Stimulated activated memory B cell treated with anti-CD40 and anti-IgM and Interleukin-4, amounts not matched to agents 10 μg/mL and 1 μg/mL and 100 μg/mL, for 72 hours (primary cell): ENCODE data around the gene CCDC186.
A peak's percentile ranks its signal among the peaks of the same experiment; 100 is the strongest.

Experiments
- ATAC-seq: fragments of 150-1000 bp; cut with Tn5 transposase; 2 replicates; pipeline ENCODE4 v1.10.0; 2021
- H3K27ac Mint-ChIP-seq: one replicate; pipeline ENCODE4 v1.8.0; 2022; ENCODE audit warnings: mild to moderate bottlenecking, mixed read lengths
- H3K27me3 Mint-ChIP-seq: one replicate; pipeline ENCODE4 v1.8.0; 2022; ENCODE audit warnings: mixed read lengths
- H3K36me3 Mint-ChIP-seq: one replicate; pipeline ENCODE4 v1.8.0; 2022; ENCODE audit warnings: mixed read lengths
- H3K4me1 Mint-ChIP-seq: one replicate; pipeline ENCODE4 v1.8.0; 2022; ENCODE audit warnings: mixed read lengths
- H3K4me3 Mint-ChIP-seq: one replicate; pipeline ENCODE4 v1.8.0; 2022; ENCODE audit warnings: mild to moderate bottlenecking, moderate library complexity, mixed read lengths
- H3K9me3 Mint-ChIP-seq: one replicate; pipeline ENCODE4 v1.8.0; 2022; ENCODE audit warnings: mixed read lengths

CCDC186 gene

GRCh38 chr10:114075093-114075492, 98.9 kb downstream of the CCDC186 start:
- Mint-ChIP-seq H3K4me1 (peaks cover 51% of the 10 kb centered on the region), H3K9me3 (no peaks in the 10 kb centered on the region), H3K27ac (peak overlapping the region; percentile 51), H3K36me3 (no peaks in the 10 kb centered on the region), H3K4me3 (no peak overlapping the region), H3K27me3 (no peaks in the 10 kb centered on the region)
- no peak for ATAC-seq

GRCh38 chr10:114073395-114074186, 100.4 kb downstream of the CCDC186 start:
- H3K4me1 Mint-ChIP-seq, result peaks cover 51% of the 10 kb centered on the region
- peak overlapping the region; percentile 50 for H3K27ac Mint-ChIP-seq
- peak; percentile 69 for ATAC-seq
- no peak overlapping the region for H3K4me3 Mint-ChIP-seq
- no peaks in the 10 kb centered on the region for H3K36me3 Mint-ChIP-seq
- H3K9me3 Mint-ChIP-seq, result no peaks in the 10 kb centered on the region
- H3K27me3 Mint-ChIP-seq, result no peaks in the 10 kb centered on the region

GRCh38 chr10:114071178-114071577, 102.8 kb downstream of the CCDC186 start:
- ATAC-seq, result peak; percentile 80
- Mint-ChIP-seq H3K4me3 (no peak overlapping the region), H3K27ac (peak overlapping the region; percentile 50)

More at GRCh38 chr10:114071178-114071577, 102.8 kb downstream of the CCDC186 start:
- H3K27me3 Mint-ChIP-seq, result no peaks in the 10 kb centered on the region
- H3K9me3 Mint-ChIP-seq, result no peaks in the 10 kb centered on the region
- H3K36me3 Mint-ChIP-seq, result no peaks in the 10 kb centered on the region
- H3K4me1 Mint-ChIP-seq, result peaks cover 55% of the 10 kb centered on the region
